Measurements from ENCODE around the gene CNOT8. TPM values are rescaled to one million over a fixed set of nuclear protein-coding genes. Genes with fewer than 3 reads are reported as not detected.

Gene CNOT8
- total and polyA plus RNA-seq, 9 of the 15 experiments (the other 6 are each of a cell fraction or from before 2014, with no cell fraction given): 15.2 to 68.9 (median 52.1) TPM

GRCh38 chr5:154813158-154813557 lies 45.3 kb upstream of the CNOT8 start:
- BruUV-seq (replicated peaks): no TSS peak
- no peak overlapping the region for H3K4me2 ChIP-seq (ENCODE audit: insufficient read depth, low read length)

More at GRCh38 chr5:154813158-154813557, 45.3 kb upstream of the CNOT8 start:
- Histone ChIP-seq H3K79me2 (ENCODE audit: control insufficient read depth, insufficient read depth, low read length) (peaks cover 6% of the 10 kb centered on the region; the same call in 1 of the 3 replicates), H3K4me3 (no peak overlapping the region), H3K9me3 (replicated peaks; ENCODE audit: control insufficient read depth, insufficient read depth, low read depth, low read length) (no peaks in the 10 kb centered on the region), H4K20me1 (replicated peaks; ENCODE audit: control insufficient read depth, insufficient read depth, low read length) (peaks cover 3% of the 10 kb centered on the region; the same call in 1 of the 2 replicates), H3K27me3 (ENCODE audit: control insufficient read depth in 2 of 2, insufficient read depth in 2 of 2, low read length in 2 of 2) (no peaks in the 10 kb centered on the region), H3K4me1 (replicated peaks in 1 of 2; ENCODE audit: control insufficient read depth in 2 of 2, insufficient read depth in 2 of 2, low read length in 2 of 2) (peaks cover 10 to 14% of the 10 kb centered on the region in 2 experiments; a peak in 4 of 5 replicates), H3K9me1 (ENCODE audit: control insufficient read depth, insufficient read depth, low read length) (no peaks in the 10 kb centered on the region), H2AFZ (ENCODE audit: low read depth, low read length) (no peak overlapping the region), H3K27ac (ENCODE audit: extremely low read depth, low read depth, low read length) (no peak overlapping the region), H3K9ac (ENCODE audit: insufficient read depth in 1 of 2, low read depth in 2 of 2, low read length in 2 of 2) (no peak overlapping the region), H3K36me3 (ENCODE audit: control insufficient read depth, insufficient read depth, low read length) (peaks cover 94% of the 10 kb centered on the region)
- 97% methylated on average over 4 of the region's 4 CpGs for WGBS (ENCODE audit: insufficient coverage, low coverage, missing lambda C conversion rate)
- intact Hi-C loops (cut with micrococcal nuclease): loop anchor here (2.0 kb wide), 1 partner anchor 58 kb away; the partner anchor contains the start of gene LARP1
- no peak for FAIRE-seq
- TF ChIP-seq SRSF1 (IDR thresholded peaks at IDR 0.05; ENCODE audit: low read depth, low read length) (no peak), SMARCB1 (IDR thresholded peaks at IDR 0.05; ENCODE audit: insufficient read length, low read depth) (no peak), PRMT5 (CRISPR knock-in tag; IDR thresholded peaks at IDR 0.05) (no peak)
- TF ChIP-seq, protein P1, sequence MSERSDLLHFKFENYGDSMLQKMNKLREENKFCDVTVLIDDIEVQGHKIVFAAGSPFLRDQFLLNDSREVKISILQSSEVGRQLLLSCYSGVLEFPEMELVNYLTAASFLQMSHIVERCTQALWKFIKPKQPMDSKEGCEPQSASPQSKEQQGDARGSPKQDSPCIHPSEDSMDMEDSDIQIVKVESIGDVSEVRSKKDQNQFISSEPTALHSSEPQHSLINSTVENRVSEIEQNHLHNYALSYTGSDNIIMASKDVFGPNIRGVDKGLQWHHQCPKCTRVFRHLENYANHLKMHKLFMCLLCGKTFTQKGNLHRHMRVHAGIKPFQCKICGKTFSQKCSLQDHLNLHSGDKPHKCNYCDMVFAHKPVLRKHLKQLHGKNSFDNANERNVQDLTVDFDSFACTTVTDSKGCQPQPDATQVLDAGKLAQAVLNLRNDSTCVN (CRISPR knock-in tag; IDR thresholded peaks at IDR 0.05): no peak
- TF ChIP-seq, protein P2, sequence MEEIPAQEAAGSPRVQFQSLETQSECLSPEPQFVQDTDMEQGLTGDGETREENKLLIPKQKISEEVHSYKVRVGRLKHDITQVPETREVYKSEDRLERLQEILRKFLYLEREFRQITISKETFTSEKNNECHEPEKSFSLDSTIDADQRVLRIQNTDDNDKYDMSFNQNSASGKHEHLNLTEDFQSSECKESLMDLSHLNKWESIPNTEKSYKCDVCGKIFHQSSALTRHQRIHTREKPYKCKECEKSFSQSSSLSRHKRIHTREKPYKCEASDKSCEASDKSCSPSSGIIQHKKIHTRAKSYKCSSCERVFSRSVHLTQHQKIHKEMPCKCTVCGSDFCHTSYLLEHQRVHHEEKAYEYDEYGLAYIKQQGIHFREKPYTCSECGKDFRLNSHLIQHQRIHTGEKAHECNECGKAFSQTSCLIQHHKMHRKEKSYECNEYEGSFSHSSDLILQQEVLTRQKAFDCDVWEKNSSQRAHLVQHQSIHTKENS (CRISPR knock-in tag; IDR thresholded peaks at IDR 0.05): no peak
- ChIA-PET CTCF (ENCODE audit: low intra/inter-chr PET ratio) (no interaction called here), POLR2A (no interaction called here)
- DNase-seq (ENCODE audit: extremely low read depth in 1 of 4, low spot score in 3 of 4): no peak
- in situ Hi-C loops (cut with MboI): no loop called here
- no peak for ATAC-seq
